Measurements from ENCODE around the gene YES1. TPM values are rescaled to one million over a fixed set of nuclear protein-coding genes. Genes with fewer than 3 reads are reported as not detected.

Gene YES1
- total RNA-seq, 1 experiment from 2014 or later: 61.2 TPM

DNA sequence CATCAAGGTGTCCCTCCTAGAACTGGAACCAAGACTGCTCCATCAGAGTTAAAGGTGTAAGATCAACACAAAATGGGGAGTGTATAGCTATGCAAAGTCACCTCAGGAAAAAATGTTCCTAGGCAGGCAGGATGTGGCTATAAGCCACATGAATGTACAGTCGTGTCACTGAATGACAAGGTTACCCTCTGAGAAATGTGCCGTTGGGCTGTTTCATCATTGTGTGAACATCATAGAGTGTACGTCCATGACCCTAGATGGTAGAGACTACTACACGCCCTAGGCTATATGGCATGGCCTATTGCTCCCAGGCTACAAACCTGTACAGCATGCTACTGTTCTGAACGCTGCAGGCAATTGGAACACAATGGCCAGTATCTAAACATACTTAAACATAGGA is 130.1 kb downstream of the YES1 start:
- H3K9me3 Mint-ChIP-seq (ENCODE audit: low read depth, unreplicated experiment): no peaks in the 10 kb centered on the region
- no peaks in the 10 kb centered on the region for H3K4me1 Mint-ChIP-seq (ENCODE audit: low read depth, unreplicated experiment)
- BruUV-seq (replicated peaks): no TSS peak
- intact Hi-C loops (cut with micrococcal nuclease; ENCODE audit: unreplicated experiment): no loop called here
- H3K27me3 Mint-ChIP-seq (ENCODE audit: unreplicated experiment): no peaks in the 10 kb centered on the region
- no peak for DNase-seq
- TF ChIP-seq, protein P1, sequence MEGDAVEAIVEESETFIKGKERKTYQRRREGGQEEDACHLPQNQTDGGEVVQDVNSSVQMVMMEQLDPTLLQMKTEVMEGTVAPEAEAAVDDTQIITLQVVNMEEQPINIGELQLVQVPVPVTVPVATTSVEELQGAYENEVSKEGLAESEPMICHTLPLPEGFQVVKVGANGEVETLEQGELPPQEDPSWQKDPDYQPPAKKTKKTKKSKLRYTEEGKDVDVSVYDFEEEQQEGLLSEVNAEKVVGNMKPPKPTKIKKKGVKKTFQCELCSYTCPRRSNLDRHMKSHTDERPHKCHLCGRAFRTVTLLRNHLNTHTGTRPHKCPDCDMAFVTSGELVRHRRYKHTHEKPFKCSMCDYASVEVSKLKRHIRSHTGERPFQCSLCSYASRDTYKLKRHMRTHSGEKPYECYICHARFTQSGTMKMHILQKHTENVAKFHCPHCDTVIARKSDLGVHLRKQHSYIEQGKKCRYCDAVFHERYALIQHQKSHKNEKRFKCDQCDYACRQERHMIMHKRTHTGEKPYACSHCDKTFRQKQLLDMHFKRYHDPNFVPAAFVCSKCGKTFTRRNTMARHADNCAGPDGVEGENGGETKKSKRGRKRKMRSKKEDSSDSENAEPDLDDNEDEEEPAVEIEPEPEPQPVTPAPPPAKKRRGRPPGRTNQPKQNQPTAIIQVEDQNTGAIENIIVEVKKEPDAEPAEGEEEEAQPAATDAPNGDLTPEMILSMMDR (IDR thresholded peaks at IDR 0.05; ENCODE audit: unreplicated experiment): no peak
- CTCF ChIA-PET: interaction anchor here (0.5 kb wide), 1 partner anchor 18 kb away, joined by 6 read pairs; no protein-coding TSS in a partner anchor
- no peak overlapping the region for H3K27ac Mint-ChIP-seq (ENCODE audit: unreplicated experiment)
- peaks cover 64% of the 10 kb centered on the region for H3K36me3 Mint-ChIP-seq (ENCODE audit: insufficient read depth, unreplicated experiment)
- H3K4me3 Mint-ChIP-seq (ENCODE audit: low read depth, unreplicated experiment): no peak overlapping the region

- TF ChIP-seq, protein P1 (IDR thresholded peaks at IDR 0.05; ENCODE audit: unreplicated experiment): no peak
- Mint-ChIP-seq H3K27me3 (ENCODE audit: unreplicated experiment) (no peaks in the 10 kb centered on the region), H3K27ac (ENCODE audit: unreplicated experiment) (no peak overlapping the region), H3K9me3 (ENCODE audit: low read depth, unreplicated experiment) (no peaks in the 10 kb centered on the region), H3K4me3 (ENCODE audit: low read depth, unreplicated experiment) (no peak overlapping the region), H3K4me1 (ENCODE audit: low read depth, unreplicated experiment) (no peaks in the 10 kb centered on the region), H3K36me3 (ENCODE audit: insufficient read depth, unreplicated experiment) (peaks cover 60% of the 10 kb centered on the region)
- no peak for DNase-seq
- CTCF ChIA-PET: interaction anchor here (0.7 kb wide), 1 partner anchor 45 kb away, joined by 12 read pairs; no protein-coding TSS in a partner anchor
- no TSS peak for BruUV-seq (replicated peaks)
- intact Hi-C loops (cut with micrococcal nuclease; ENCODE audit: unreplicated experiment): no loop called here
Measured at GRCh38 chr18:680392-680791, 131.7 kb downstream of the YES1 start.

GRCh38 chr18:679516-679915 is 132.5 kb downstream of the YES1 start:
- Mint-ChIP-seq H3K9me3 (ENCODE audit: low read depth, unreplicated experiment) (no peaks in the 10 kb centered on the region), H3K4me3 (ENCODE audit: low read depth, unreplicated experiment) (no peak overlapping the region), H3K27me3 (ENCODE audit: unreplicated experiment) (no peaks in the 10 kb centered on the region), H3K4me1 (ENCODE audit: low read depth, unreplicated experiment) (no peaks in the 10 kb centered on the region), H3K36me3 (ENCODE audit: insufficient read depth, unreplicated experiment) (peaks cover 62% of the 10 kb centered on the region), H3K27ac (ENCODE audit: unreplicated experiment) (no peak overlapping the region)
- DNase-seq: no peak
- BruUV-seq (replicated peaks): no TSS peak
- TF ChIP-seq, protein P1 (IDR thresholded peaks at IDR 0.05; ENCODE audit: unreplicated experiment): no peak
- intact Hi-C loops (cut with micrococcal nuclease; ENCODE audit: unreplicated experiment): no loop called here
- CTCF ChIA-PET: interaction anchor here (1.6 kb wide), 1 partner anchor 12 kb away, joined by 3 read pairs; no protein-coding TSS in a partner anchor

GRCh38 chr18:678482-679182 is 133.4 kb downstream of the YES1 start:
- intact Hi-C loops (cut with micrococcal nuclease; ENCODE audit: unreplicated experiment): no loop called here
- Mint-ChIP-seq H3K27me3 (ENCODE audit: unreplicated experiment) (no peaks in the 10 kb centered on the region), H3K36me3 (ENCODE audit: insufficient read depth, unreplicated experiment) (peaks cover 55% of the 10 kb centered on the region), H3K4me1 (ENCODE audit: low read depth, unreplicated experiment) (no peaks in the 10 kb centered on the region), H3K9me3 (ENCODE audit: low read depth, unreplicated experiment) (no peaks in the 10 kb centered on the region), H3K4me3 (ENCODE audit: low read depth, unreplicated experiment) (no peak overlapping the region), H3K27ac (ENCODE audit: unreplicated experiment) (no peak overlapping the region)
- TF ChIP-seq, protein P1 (IDR thresholded peaks at IDR 0.05; ENCODE audit: unreplicated experiment): no peak
- CTCF ChIA-PET: interaction anchor here (0.8 to 1.6 kb wide), 2 partner anchors 13 to 19 kb away, joined by 3 read pairs; no protein-coding TSS in a partner anchor
- no peak for DNase-seq
- no TSS peak for BruUV-seq (replicated peaks)

All from Calu3 (cell line).